ENCODE data around the gene MAP4. TPM values are rescaled to one million over a fixed set of nuclear protein-coding genes. Genes with fewer than 3 reads are reported as not detected.

Gene MAP4
- total RNA-seq, 1 experiment from 2014 or later, result 140 TPM

DNA sequence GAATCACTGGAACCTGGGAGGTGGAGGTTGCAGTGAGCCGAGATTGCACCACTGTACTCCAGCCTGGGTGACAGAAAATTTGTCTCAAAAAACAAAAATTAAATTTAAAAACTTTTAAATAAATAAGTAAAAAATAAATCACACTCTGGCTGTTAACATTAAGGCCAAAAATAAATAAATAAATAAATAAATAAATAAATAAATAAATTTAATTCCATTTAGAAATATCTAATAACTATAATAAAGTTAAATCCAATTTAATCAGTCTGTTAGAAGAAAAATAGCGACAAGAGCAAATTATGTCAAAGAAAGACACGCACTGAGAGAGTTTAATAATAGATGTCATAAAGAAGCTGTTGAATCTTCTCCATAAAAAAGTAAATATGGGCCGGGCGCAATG is 13.4 kb downstream of the MAP4 start:
- no peak overlapping the region for H3K27ac Mint-ChIP-seq
- WGBS (ENCODE audit: extremely low coverage, insufficient read length, low lambda C conversion rate), result no CpG with 5 or more reads among the region's 5 CpGs

More for the DNA sequence above, 13.4 kb downstream of the MAP4 start:
- H3K4me3 Mint-ChIP-seq, result no peak overlapping the region
- H3K79me2 ChIP-seq (ENCODE audit: insufficient read depth, low read length), result no peaks in the 10 kb centered on the region
- H3K4me2 ChIP-seq (ENCODE audit: insufficient read depth, insufficient read length, low read length), result no peak overlapping the region
- no peak for DNase-seq
- no peak overlapping the region for H4K5ac ChIP-seq (ENCODE audit: insufficient read length, low read depth, low read length)
- no peak overlapping the region for H2BK120ac ChIP-seq (ENCODE audit: low read depth, low read length, poor library complexity, severe bottlenecking)
- no peaks in the 10 kb centered on the region for H3K9me3 ChIP-seq (ENCODE audit: control insufficient read depth, low read depth, low read length)
- H3K4ac ChIP-seq (ENCODE audit: low read depth, low read length), result no peak overlapping the region
- no peak overlapping the region for H4K8ac ChIP-seq (replicated peaks; ENCODE audit: insufficient read length, low read depth, low read length)
- no peaks in the 10 kb centered on the region for H3K27me3 ChIP-seq (ENCODE audit: insufficient read depth, low read length)
- H4K20me1 ChIP-seq (ENCODE audit: control insufficient read depth, insufficient read depth, insufficient read length), result no peaks in the 10 kb centered on the region
- H3T11ph ChIP-seq (ENCODE audit: low read length), result no peak overlapping the region
- H3K79me1 ChIP-seq (ENCODE audit: insufficient read depth, low read depth, low read length, poor library complexity, severe bottlenecking), result no peaks in the 10 kb centered on the region
- no peak overlapping the region for H2AK5ac ChIP-seq (ENCODE audit: insufficient read length, low read length)
- no peak overlapping the region for H2BK15ac ChIP-seq (ENCODE audit: low read depth, low read length)
- TF ChIP-seq, protein P1, sequence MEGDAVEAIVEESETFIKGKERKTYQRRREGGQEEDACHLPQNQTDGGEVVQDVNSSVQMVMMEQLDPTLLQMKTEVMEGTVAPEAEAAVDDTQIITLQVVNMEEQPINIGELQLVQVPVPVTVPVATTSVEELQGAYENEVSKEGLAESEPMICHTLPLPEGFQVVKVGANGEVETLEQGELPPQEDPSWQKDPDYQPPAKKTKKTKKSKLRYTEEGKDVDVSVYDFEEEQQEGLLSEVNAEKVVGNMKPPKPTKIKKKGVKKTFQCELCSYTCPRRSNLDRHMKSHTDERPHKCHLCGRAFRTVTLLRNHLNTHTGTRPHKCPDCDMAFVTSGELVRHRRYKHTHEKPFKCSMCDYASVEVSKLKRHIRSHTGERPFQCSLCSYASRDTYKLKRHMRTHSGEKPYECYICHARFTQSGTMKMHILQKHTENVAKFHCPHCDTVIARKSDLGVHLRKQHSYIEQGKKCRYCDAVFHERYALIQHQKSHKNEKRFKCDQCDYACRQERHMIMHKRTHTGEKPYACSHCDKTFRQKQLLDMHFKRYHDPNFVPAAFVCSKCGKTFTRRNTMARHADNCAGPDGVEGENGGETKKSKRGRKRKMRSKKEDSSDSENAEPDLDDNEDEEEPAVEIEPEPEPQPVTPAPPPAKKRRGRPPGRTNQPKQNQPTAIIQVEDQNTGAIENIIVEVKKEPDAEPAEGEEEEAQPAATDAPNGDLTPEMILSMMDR (conservative IDR thresholded peaks at IDR 0.05), result no peak
- H3K4me1 Mint-ChIP-seq, result peaks cover 15 to 24% of the 10 kb centered on the region in 2 experiments
- H4K91ac ChIP-seq (ENCODE audit: insufficient read length, low read depth, low read length), result no peak overlapping the region
- H3K36me3 Mint-ChIP-seq (ENCODE audit: insufficient read depth in 1 of 3, low read depth in 3 of 3), result peaks cover 0 to 4% (median 0%) of the 10 kb centered on the region in 3 experiments; a peak in 3 of 7 replicates
- H2BK5ac ChIP-seq (ENCODE audit: insufficient read length, low read length), result no peak overlapping the region
- no peak overlapping the region for H3K27ac ChIP-seq (ENCODE audit: insufficient read length, low read depth, low read length)
- no peak overlapping the region for H2AFZ ChIP-seq (ENCODE audit: low read length)
- no peaks in the 10 kb centered on the region for H3K23me2 ChIP-seq (ENCODE audit: insufficient read length, low read depth, low read length, poor library complexity, severe bottlenecking)
- no peak overlapping the region for H2BK12ac ChIP-seq (ENCODE audit: insufficient read length, low read depth, low read length)
- no peak overlapping the region for H3K56ac ChIP-seq (ENCODE audit: insufficient read length, low read depth, low read length)
- H3K18ac ChIP-seq (ENCODE audit: insufficient read length, low read depth, low read length), result no peak overlapping the region
- no peaks in the 10 kb centered on the region for H3K9me3 Mint-ChIP-seq
- no peak overlapping the region for H2BK20ac ChIP-seq (ENCODE audit: low read depth, low read length, poor library complexity, severe bottlenecking)
- H3K27me3 Mint-ChIP-seq (ENCODE audit: low read depth), result no peaks in the 10 kb centered on the region
- no peak overlapping the region for H3K9ac ChIP-seq (ENCODE audit: extremely low read depth, insufficient read length, low read length)
- no peak overlapping the region for H3K14ac ChIP-seq (ENCODE audit: insufficient read depth, low read length)
- H3K23ac ChIP-seq (ENCODE audit: insufficient read length, low read depth, low read length), result no peak overlapping the region
- no peaks in the 10 kb centered on the region for H3K4me1 ChIP-seq (ENCODE audit: insufficient read depth, low read length)

Data from H9 (cell line).